MCF 10A (cell line): ENCODE measurements around the gene CUBN. TPM values are rescaled to one million over a fixed set of nuclear protein-coding genes. Genes with fewer than 3 reads are reported as not detected.

Experiments used
- BruUV-seq: library from RNA; stranded (reverse); fragments of 400-500 nt; replicated peaks from 2 replicates; lab custom pipeline; 2021; lab: Mats Ljungman, UMichigan
- CTCF ChIA-PET: fragments of 300-600 bp; sonication (Branson Sonifier 250); formaldehyde crosslinking; extraction: SDS; loops from one replicate; lab custom pipeline; 2021; ENCODE audit warnings: antibody characterized with exemption, inconsistent platforms; lab: Yijun Ruan, JAX
- POLR2A ChIA-PET: fragments of 300-600, 350-650 bp; sonication (Branson Sonifier 250); formaldehyde crosslinking; extraction: SDS; loops from one replicate; lab custom pipeline; 2020; ENCODE audit warnings: antibody characterized with exemption, inconsistent platforms; lab: Yijun Ruan, JAX
- DNase-seq: peaks from one replicate; pipeline ENCODE4 v3.0.0-alpha.2; 2018; ENCODE audit not compliant: unreplicated experiment
- H3K27ac Mint-ChIP-seq: one replicate; pipeline ENCODE4 v1.8.0; 2022; ENCODE audit warnings: mild to moderate bottlenecking, low read depth, mixed read lengths; ENCODE audit not compliant: unreplicated experiment
- H3K27me3 Mint-ChIP-seq: one replicate; pipeline ENCODE4 v1.8.0; 2022; ENCODE audit warnings: mixed read lengths; ENCODE audit not compliant: insufficient read depth, unreplicated experiment
- H3K36me3 Mint-ChIP-seq: one replicate; pipeline ENCODE4 v1.8.0; 2022; ENCODE audit warnings: mild to moderate bottlenecking, moderate library complexity, mixed read lengths; ENCODE audit not compliant: insufficient read depth, unreplicated experiment
- H3K4me1 Mint-ChIP-seq: one replicate; pipeline ENCODE4 v1.8.0; 2022; ENCODE audit warnings: mixed read lengths; ENCODE audit not compliant: insufficient read depth, unreplicated experiment
- H3K4me3 Mint-ChIP-seq: one replicate; pipeline ENCODE4 v1.8.0; 2022; ENCODE audit warnings: mild to moderate bottlenecking, moderate library complexity, mixed read lengths; ENCODE audit not compliant: unreplicated experiment
- H3K9me3 Mint-ChIP-seq: one replicate; pipeline ENCODE4 v1.8.0; 2022; ENCODE audit warnings: mixed read lengths; ENCODE audit not compliant: unreplicated experiment
- intact Hi-C: fragments of 100-400 bp; cut with micrococcal nuclease; formaldehyde crosslinking; loops from 2 replicates; pipeline ENCODE4 v1.14.1; 2022
- total RNA-seq: library from RNA; stranded (reverse); gene quantifications from 2 replicates; pipeline ENCODE4 v1.2.3, GENCODE V29; 2022
- TF ChIP-seq, protein P1 (sequence below): fragments of 200-600 bp; IDR thresholded peaks from one replicate; pipeline ENCODE4 v1.8.0; 2022; ENCODE audit warnings: antibody characterized with exemption, mild to moderate bottlenecking; ENCODE audit not compliant: unreplicated experiment

Gene CUBN
- total RNA-seq, 1 experiment from 2014 or later: 1.3 TPM

DNA sequence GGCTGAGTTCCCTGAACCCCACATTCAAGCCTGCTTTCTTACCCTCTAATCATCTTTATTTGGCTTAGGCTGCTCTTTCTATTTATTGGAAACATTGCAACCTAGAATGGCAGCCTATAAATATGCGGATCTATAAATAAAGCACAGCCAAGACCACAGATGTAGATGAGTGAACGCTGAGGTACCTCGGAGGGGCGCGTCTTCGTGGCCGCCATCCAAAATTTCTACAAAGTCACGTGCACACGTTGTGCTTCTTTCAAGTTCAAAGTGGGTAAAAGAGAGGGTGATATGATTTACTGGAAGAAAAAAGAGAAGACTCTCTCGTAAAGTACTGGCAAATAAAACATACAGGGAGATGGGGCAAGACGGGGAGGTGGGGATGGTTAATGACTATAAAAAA, 179.8 kb downstream of the CUBN start:
- no peaks in the 10 kb centered on the region for H3K27me3 Mint-ChIP-seq
- BruUV-seq: no TSS peak
- no peaks in the 10 kb centered on the region for H3K36me3 Mint-ChIP-seq
- no peaks in the 10 kb centered on the region for H3K4me1 Mint-ChIP-seq
- H3K27ac Mint-ChIP-seq: no peak overlapping the region
- no peak overlapping the region for H3K4me3 Mint-ChIP-seq
- intact Hi-C loops: no loop called here
- CTCF ChIA-PET: no interaction called here
- no peak for DNase-seq
- TF ChIP-seq, protein P1, sequence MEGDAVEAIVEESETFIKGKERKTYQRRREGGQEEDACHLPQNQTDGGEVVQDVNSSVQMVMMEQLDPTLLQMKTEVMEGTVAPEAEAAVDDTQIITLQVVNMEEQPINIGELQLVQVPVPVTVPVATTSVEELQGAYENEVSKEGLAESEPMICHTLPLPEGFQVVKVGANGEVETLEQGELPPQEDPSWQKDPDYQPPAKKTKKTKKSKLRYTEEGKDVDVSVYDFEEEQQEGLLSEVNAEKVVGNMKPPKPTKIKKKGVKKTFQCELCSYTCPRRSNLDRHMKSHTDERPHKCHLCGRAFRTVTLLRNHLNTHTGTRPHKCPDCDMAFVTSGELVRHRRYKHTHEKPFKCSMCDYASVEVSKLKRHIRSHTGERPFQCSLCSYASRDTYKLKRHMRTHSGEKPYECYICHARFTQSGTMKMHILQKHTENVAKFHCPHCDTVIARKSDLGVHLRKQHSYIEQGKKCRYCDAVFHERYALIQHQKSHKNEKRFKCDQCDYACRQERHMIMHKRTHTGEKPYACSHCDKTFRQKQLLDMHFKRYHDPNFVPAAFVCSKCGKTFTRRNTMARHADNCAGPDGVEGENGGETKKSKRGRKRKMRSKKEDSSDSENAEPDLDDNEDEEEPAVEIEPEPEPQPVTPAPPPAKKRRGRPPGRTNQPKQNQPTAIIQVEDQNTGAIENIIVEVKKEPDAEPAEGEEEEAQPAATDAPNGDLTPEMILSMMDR: no peak
- POLR2A ChIA-PET: no interaction called here
- H3K9me3 Mint-ChIP-seq: no peaks in the 10 kb centered on the region

- CTCF ChIA-PET: no interaction called here
- TF ChIP-seq, protein P1: no peak
- Mint-ChIP-seq H3K27ac (no peak overlapping the region), H3K27me3 (no peaks in the 10 kb centered on the region), H3K9me3 (no peaks in the 10 kb centered on the region), H3K4me3 (no peak overlapping the region), H3K4me1 (no peaks in the 10 kb centered on the region), H3K36me3 (no peaks in the 10 kb centered on the region)
- DNase-seq: no peak
- BruUV-seq: no TSS peak
- POLR2A ChIA-PET: no interaction called here
- intact Hi-C loops: no loop called here
Observed at GRCh38 chr10:16948361-16948760, 181.2 kb downstream of the CUBN start.

- H3K9me3 Mint-ChIP-seq: no peaks in the 10 kb centered on the region
- ChIA-PET POLR2A (interaction anchor here (0.7 kb wide), 1 partner anchor 94 kb away, joined by 3 read pairs; no protein-coding TSS in a partner anchor), CTCF (no interaction called here)
- no peak overlapping the region for H3K4me3 Mint-ChIP-seq
- DNase-seq: no peak
- H3K27ac Mint-ChIP-seq: no peak overlapping the region
- intact Hi-C loops: no loop called here
- no TSS peak for BruUV-seq
- TF ChIP-seq, protein P1: no peak
- H3K36me3 Mint-ChIP-seq: no peaks in the 10 kb centered on the region
- no peaks in the 10 kb centered on the region for H3K4me1 Mint-ChIP-seq
- no peaks in the 10 kb centered on the region for H3K27me3 Mint-ChIP-seq
Observed at GRCh38 chr10:16947069-16947468, 182.5 kb downstream of the CUBN start.

GRCh38 chr10:16945593-16945992, 184.0 kb downstream of the CUBN start:
- Mint-ChIP-seq H3K27ac (no peak overlapping the region), H3K9me3 (no peaks in the 10 kb centered on the region), H3K36me3 (no peaks in the 10 kb centered on the region), H3K4me1 (no peaks in the 10 kb centered on the region), H3K27me3 (no peaks in the 10 kb centered on the region), H3K4me3 (no peak overlapping the region)
- ChIA-PET CTCF (interaction anchor here (1.2 kb wide), 1 partner anchor 23 kb away, joined by 4 read pairs; no protein-coding TSS in a partner anchor), POLR2A (no interaction called here)
- BruUV-seq: no TSS peak
- TF ChIP-seq, protein P1: no peak
- intact Hi-C loops: no loop called here
- no peak for DNase-seq
